HG02763 (cell line): ENCODE results near the gene SASH1.
A peak's percentile ranks its signal among the peaks of the same experiment; 100 is the strongest.

ENCODE experiments used
- ATAC-seq: cut with Tn5 transposase; IDR thresholded peaks from one replicate; pipeline ENCODE4 v1.9.1; 2021; ENCODE audit warnings: mild to moderate bottlenecking, moderate library complexity; ENCODE audit not compliant: unreplicated experiment

Gene SASH1

GRCh38 chr6:148516217-148516616 is 173.6 kb downstream of the SASH1 start:
- no peak for ATAC-seq

- ATAC-seq: no peak
Observed at GRCh38 chr6:148516617-148517016, 174.0 kb downstream of the SASH1 start.

GRCh38 chr6:148517470-148517869 is 174.8 kb downstream of the SASH1 start:
- no peak for ATAC-seq

- no peak for ATAC-seq
Observed at GRCh38 chr6:148518511-148519156, 176.0 kb downstream of the SASH1 start.

- peak; percentile 93 for ATAC-seq
Observed at GRCh38 chr6:148520109-148520841, 177.6 kb downstream of the SASH1 start.

GRCh38 chr6:148521158-148521557 is 178.5 kb downstream of the SASH1 start:
- no peak for ATAC-seq

- ATAC-seq: no peak
Observed at GRCh38 chr6:148521586-148521985, 178.9 kb downstream of the SASH1 start.

- no peak for ATAC-seq
Observed at GRCh38 chr6:148523048-148523447, 180.4 kb downstream of the SASH1 start.

- ATAC-seq: no peak
Observed at GRCh38 chr6:148523551-148523950, 180.9 kb downstream of the SASH1 start.

- no peak for ATAC-seq
Observed at GRCh38 chr6:148524471-148524882, 181.8 kb downstream of the SASH1 start.

GRCh38 chr6:148524976-148525375 is 182.3 kb downstream of the SASH1 start:
- ATAC-seq: no peak

- no peak for ATAC-seq
Observed at GRCh38 chr6:148525453-148525852, 182.8 kb downstream of the SASH1 start.

GRCh38 chr6:148526145-148526544 is 183.5 kb downstream of the SASH1 start:
- ATAC-seq: no peak

- no peak for ATAC-seq
Observed at GRCh38 chr6:148528292-148528691, 185.7 kb downstream of the SASH1 start.

GRCh38 chr6:148529010-148529409 is 186.4 kb downstream of the SASH1 start:
- no peak for ATAC-seq

- peak; percentile 80 for ATAC-seq
Observed at GRCh38 chr6:148530394-148530953, 187.8 kb downstream of the SASH1 start.

GRCh38 chr6:148530976-148531375 is 188.3 kb downstream of the SASH1 start:
- ATAC-seq: no peak

GRCh38 chr6:148532698-148533097 is 190.1 kb downstream of the SASH1 start:
- no peak for ATAC-seq

GRCh38 chr6:148533309-148534107 is 190.9 kb downstream of the SASH1 start:
- ATAC-seq: no peak

GRCh38 chr6:148534871-148535270 is 192.2 kb downstream of the SASH1 start:
- ATAC-seq: no peak

- ATAC-seq: no peak
Observed at GRCh38 chr6:148535381-148535780, 192.7 kb downstream of the SASH1 start.
